ENCODE results near the gene HNRNPUL1.

DNA sequence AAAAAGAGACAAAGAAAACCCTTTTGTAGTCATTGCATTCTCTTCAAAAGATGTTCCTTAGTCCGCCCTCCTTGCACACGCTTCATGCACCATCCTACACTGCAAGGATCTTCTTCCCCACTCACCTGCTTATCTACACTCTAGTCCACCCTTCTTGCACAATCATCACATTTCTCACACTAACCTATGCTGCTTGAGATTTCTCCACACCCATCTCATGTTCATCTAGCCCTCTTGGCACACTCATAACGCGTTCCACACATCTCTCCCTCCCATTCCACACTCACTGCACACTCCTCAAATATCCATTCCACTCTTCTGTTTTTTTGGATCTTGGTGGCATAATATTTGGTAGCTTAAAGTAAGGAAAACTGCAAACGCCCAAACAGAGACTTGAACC lies 22.3 kb upstream of the HNRNPUL1 start:
- TF ChIP-seq, protein P1, sequence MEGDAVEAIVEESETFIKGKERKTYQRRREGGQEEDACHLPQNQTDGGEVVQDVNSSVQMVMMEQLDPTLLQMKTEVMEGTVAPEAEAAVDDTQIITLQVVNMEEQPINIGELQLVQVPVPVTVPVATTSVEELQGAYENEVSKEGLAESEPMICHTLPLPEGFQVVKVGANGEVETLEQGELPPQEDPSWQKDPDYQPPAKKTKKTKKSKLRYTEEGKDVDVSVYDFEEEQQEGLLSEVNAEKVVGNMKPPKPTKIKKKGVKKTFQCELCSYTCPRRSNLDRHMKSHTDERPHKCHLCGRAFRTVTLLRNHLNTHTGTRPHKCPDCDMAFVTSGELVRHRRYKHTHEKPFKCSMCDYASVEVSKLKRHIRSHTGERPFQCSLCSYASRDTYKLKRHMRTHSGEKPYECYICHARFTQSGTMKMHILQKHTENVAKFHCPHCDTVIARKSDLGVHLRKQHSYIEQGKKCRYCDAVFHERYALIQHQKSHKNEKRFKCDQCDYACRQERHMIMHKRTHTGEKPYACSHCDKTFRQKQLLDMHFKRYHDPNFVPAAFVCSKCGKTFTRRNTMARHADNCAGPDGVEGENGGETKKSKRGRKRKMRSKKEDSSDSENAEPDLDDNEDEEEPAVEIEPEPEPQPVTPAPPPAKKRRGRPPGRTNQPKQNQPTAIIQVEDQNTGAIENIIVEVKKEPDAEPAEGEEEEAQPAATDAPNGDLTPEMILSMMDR (IDR thresholded peaks at IDR 0.05): no peak
- no peak for TF ChIP-seq POLR2A (IDR thresholded peaks at IDR 0.05)
